ENCODE results near the gene ADAMTS3.
A peak's percentile ranks its signal among the peaks of the same experiment; 100 is the strongest.
"Not testable (repeated sequence)": the region's sequence is repeated elsewhere in the genome, so short reads cannot be mapped to it uniquely, and the experiment has no call there.

The ADAMTS3 gene

DNA sequence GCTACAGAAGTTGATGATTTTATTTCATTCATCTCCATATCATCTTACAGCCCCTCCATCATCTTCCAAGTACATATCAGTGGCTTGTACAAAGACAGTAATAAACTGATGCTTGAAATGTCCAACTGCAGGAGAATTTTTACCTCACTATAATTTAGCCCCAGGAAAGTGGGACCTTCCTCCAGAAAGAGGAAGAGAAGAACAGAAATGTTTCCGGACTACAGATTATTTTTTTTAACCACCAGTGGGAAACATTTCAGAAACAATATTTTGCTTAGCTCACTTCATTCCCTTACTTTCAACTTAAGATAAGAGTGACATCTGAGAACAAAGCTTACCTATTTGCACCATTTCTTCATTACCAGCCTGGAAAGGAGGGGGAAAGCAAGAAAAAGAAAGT lies 2.0 kb downstream of the ADAMTS3 start:
- DNase-seq: no peak
- TF ChIP-seq GATA1 (IDR thresholded peaks at IDR 0.05; ENCODE audit: low read depth, low read length) (no peak), POLR2A (IDR thresholded peaks at IDR 0.05; ENCODE audit: low read length) (no peak)

DNA sequence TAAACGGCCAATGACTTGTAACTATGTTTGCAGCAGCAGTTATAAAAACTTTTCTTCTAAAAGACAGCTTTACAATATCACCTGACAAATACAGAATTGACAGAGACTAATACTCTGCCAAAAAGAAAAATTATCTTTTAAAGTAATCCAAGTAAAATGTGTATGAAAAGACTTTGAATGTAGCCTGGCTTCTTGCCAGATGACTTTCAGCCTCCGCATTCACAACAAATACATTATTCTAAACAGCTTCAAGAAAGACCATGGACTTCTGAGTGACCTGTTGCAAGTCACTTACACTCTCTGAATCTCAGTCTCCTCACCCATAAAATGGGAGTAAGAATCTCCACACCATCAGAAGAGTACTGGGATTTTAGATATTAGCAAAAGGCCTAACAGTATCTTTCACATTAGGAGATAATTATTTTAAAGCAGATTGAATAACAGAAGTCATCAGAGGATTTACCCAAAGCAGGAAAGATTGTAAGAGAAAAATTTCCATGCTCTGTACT lies 2.5 kb downstream of the ADAMTS3 start:
- DNase-seq: no peak
- no peak for TF ChIP-seq GATA1 (IDR thresholded peaks at IDR 0.05; ENCODE audit: low read depth, low read length)
- TF ChIP-seq POLR2A (IDR thresholded peaks at IDR 0.05; ENCODE audit: low read length): no peak

DNA sequence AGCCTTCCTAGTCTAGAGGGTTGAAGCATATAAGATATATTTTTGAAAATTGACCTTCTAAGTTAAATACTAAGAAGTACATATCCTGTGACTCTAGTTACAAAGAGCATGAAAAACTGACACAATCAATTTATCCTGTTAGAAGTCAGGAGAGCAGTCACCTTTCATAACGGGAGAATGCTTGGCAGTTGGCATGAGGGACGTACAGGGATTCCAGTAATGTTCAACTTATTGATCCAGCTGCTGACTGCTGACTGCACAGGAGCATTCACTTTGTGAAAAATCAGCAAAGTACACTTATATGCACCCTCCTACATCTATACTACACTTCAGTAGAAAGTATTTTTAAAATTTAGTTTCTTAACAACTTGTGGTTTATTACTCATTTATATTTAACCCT lies 4.2 kb downstream of the ADAMTS3 start:
- no peak for TF ChIP-seq POLR2A (IDR thresholded peaks at IDR 0.05; ENCODE audit: low read length)
- TF ChIP-seq GATA1 (IDR thresholded peaks at IDR 0.05; ENCODE audit: low read depth, low read length): no peak
- DNase-seq: no peak

DNA sequence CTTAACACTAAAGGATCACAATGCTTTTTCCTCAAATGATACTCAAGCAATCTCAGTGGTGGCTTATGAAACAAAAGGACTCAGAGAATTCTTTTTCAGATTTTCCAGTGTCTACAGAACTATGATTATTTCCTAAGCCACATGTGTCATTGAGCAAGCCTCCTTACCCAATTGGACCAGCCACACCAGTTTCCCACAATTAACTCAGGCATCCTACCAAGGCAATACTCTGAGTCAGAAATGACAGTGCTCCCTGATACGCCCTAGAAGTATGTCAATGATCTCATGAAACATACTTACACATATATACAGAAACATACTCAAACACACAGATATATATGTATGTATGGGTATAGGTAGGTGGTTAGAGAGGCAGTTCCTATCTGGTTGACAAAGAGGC lies 4.8 kb downstream of the ADAMTS3 start:
- peak in 1 of 2 experiments; percentile 32 for DNase-seq
- TF ChIP-seq POLR2A (IDR thresholded peaks at IDR 0.05; ENCODE audit: low read length) (no peak), GATA1 (IDR thresholded peaks at IDR 0.05; ENCODE audit: low read depth, low read length) (no peak)

DNA sequence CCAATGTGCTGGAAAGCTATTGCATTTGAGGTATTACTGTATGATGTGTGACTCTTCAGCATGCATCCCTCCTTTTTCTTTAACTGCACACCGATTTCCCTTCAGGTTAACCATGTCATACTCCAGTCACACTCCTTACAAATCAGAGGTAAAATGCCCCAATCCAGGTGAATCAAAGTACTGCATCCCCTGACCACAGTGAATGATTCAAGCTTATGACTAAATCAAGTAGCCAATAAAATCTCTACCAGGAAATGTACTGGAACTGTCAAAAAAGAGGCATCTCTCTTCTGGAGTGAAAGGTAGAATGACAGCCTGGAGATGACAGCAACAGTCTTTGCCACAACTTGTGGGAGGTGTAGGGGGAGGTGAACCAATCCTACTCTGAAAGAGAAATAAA lies 10.4 kb downstream of the ADAMTS3 start:
- TF ChIP-seq GATA1 (IDR thresholded peaks at IDR 0.05; ENCODE audit: low read depth, low read length): no peak
- TF ChIP-seq POLR2A (IDR thresholded peaks at IDR 0.05; ENCODE audit: low read length): no peak
- DNase-seq: no peak

DNA sequence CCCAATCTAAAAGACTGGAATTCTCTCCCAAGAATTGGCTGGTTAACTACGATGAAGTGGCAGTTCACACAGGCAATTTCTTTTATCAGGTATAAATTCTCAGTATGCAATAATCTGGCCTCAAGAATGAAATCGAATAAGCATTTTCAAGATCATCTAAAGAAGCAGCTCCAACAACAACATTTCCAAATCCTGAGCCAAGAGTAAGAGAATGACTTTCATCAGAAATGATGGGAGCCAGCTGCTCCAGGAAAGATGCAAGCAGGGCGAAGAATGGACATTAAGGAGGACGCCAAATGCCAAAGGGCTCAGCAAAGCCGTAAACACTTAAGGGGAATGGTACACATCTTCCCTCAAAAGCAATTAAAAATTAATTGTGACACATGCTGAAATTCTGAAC lies 12.0 kb downstream of the ADAMTS3 start:
- TF ChIP-seq POLR2A (IDR thresholded peaks at IDR 0.05; ENCODE audit: low read length): no peak
- no peak for TF ChIP-seq GATA1 (IDR thresholded peaks at IDR 0.05; ENCODE audit: low read depth, low read length)
- DNase-seq: no peak

DNA sequence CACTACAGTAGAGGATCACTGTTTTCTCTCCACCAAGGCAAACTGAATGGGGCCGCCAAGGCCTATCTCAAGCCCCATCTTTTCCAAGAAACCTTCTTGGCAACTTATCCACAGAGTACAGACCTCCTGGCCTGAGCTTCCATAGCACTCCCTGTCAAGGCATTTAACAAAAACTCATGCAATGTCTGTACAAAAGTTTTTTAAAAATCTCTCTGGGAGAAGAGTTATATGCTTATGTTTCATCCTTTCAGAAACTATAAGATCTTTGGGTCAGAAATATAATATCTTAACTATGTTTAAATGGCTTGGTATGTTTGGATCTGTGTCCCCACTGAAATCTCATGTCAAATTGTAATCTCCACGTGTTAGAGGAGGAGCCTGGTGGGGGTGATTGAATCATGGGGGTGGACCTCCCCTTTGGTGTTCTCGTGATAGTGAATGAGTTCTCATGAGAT lies 13.6 kb downstream of the ADAMTS3 start:
- TF ChIP-seq POLR2A (IDR thresholded peaks at IDR 0.05; ENCODE audit: low read length) (no peak), GATA1 (IDR thresholded peaks at IDR 0.05; ENCODE audit: low read depth, low read length) (no peak)
- DNase-seq: peak; percentile 48 to 73

DNA sequence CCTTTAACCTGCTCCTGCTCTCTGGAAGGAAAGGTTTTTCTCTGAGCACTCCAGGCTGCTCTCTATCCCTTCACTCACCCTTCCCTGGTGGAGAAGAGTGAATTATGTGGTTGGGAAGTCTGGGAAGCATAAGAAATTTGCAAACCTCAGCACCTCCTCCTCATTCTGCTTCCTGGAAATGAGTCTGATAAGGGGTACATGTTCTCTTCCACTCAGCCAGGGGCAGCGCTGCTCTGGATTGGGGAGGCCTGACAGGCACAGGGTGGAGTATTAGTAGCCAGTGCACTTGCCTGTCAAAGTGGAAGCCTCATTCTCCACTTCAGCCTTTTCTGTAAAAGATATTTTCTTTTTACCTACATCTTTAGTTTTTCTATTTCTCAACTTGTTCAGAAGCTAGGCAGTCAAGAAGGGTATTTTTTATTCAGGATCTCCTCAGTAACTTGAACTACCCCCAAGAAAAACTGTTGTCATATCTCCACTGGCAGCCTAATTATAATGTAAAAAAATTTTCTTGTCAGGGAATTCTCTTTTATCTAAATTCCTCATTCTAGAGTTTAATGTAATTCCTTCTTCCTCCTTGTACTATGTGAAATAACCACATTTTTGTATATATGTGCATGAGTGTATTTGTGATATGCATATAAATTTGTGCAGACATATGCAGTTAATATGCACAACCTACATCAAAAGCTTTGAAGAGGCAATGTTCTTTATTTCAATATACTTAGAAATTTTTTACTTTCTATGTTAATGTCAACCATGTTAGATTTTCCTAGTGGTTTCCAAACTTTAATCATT lies 15.3 kb downstream of the ADAMTS3 start:
- TF ChIP-seq GATA1 (IDR thresholded peaks at IDR 0.05; ENCODE audit: low read depth, low read length) (no peak), POLR2A (IDR thresholded peaks at IDR 0.05; ENCODE audit: low read length) (no peak)

DNA sequence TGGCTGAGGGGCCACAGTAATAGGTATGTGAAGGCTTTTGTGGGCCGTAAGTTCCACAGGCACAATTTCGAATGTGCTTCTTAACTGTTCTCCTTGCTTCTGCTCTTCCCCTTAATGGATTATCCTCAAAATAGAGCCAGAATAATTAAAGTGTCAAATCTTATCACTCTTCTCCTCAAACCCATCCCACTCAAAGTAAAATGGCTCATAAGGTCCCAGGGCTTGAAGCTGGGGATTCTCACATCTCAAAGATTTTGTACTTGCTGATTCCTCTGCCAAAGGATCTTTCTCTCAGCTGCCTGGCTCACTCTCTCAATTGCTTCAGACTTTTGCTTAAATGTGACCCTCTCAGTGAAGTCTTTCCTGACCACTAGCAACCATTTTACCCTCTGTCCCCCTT lies 16.6 kb downstream of the ADAMTS3 start:
- TF ChIP-seq GATA1 (IDR thresholded peaks at IDR 0.05; ENCODE audit: low read depth, low read length) (no peak), POLR2A (IDR thresholded peaks at IDR 0.05; ENCODE audit: low read length) (no peak)
- DNase-seq: no peak

More for the DNA sequence above, 15.3 kb downstream of the ADAMTS3 start:
- peak; percentile 54 to 55 for DNase-seq

DNA sequence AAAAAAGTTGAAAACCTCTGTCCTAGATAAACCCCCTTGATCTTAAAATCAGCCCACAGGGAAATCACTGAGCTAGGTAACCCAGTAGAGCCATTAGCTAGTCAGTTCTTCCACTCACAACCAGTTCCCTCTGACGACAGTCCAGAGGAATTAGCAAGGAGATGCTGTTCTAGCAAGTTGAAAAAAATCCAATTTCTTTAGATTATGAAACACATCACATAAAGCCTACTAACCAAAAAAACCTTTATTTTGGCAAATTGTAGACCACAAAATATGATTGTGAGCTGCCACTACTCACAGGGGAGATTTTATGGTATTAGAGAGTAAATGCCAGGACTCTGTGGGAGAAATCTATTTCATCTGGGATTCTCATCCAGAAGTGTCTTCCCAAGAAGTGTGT lies 22.6 kb downstream of the ADAMTS3 start:
- TF ChIP-seq GATA1 (IDR thresholded peaks at IDR 0.05; ENCODE audit: low read depth, low read length) (no peak), POLR2A (IDR thresholded peaks at IDR 0.05; ENCODE audit: low read length) (no peak)
- no peak for DNase-seq

DNA sequence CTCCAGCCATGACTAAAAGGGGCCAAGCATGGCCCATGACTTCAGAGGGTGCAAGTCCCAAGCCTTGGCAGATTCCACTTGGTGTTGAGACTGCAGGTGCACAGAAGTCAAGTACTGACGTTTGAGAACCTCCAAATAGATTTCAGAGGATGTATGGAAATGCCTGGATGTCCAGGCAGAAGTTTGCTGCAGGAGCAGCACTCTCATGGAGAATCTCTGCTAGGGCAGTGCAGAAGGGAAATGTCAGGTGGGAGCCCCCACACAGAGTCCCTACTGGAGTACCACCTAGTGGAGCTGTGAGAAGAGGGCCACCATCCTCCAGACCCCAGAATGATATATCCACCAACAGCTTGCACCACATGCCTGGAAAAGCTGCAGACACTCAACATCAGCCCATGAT lies 28.3 kb downstream of the ADAMTS3 start:
- DNase-seq: not testable (repeated sequence)

DNA sequence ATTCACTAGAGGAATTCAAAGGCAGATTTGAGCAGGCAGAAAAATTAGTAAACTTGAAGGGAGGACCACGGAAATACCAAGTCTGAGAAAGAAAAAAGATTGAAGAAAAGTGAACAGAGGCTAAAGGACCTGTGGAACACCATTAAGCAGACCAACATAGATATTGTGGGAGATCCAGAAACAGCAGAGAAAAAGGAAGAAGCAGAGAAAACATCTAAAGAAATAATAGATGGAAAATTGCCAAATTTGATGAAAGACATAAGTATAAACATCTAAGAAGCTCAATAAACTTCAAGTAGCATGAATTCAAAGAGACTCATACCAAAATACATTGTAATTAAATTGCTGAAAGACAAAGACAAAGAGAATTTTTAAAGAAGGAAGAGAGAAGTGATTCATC lies 31.0 kb downstream of the ADAMTS3 start:
- no peak for DNase-seq
- TF ChIP-seq POLR2A (IDR thresholded peaks at IDR 0.05; ENCODE audit: low read length): no peak
- no peak for TF ChIP-seq GATA1 (IDR thresholded peaks at IDR 0.05; ENCODE audit: low read depth, low read length)

DNA sequence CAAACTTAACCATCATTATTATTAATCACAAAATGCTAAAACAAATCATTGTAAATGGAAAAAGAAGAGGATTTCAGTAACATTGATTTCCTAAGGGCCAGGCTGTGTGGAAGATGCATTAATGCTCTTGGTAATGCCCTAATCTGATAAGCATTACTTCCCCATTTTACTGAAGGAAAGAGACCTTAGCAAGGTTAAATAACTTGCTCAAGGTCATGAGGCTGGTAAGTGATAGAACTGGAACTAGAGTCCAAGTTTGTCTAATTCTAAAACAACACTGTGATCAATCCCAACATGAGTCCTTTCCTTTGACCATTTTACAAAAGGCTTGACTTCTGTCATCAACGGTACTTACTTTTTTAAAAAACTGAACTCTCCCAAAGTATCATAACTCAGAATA lies 32.6 kb downstream of the ADAMTS3 start:
- no peak for DNase-seq
- TF ChIP-seq GATA1 (IDR thresholded peaks at IDR 0.05; ENCODE audit: low read depth, low read length): no peak
- no peak for TF ChIP-seq POLR2A (IDR thresholded peaks at IDR 0.05; ENCODE audit: low read length)

DNA sequence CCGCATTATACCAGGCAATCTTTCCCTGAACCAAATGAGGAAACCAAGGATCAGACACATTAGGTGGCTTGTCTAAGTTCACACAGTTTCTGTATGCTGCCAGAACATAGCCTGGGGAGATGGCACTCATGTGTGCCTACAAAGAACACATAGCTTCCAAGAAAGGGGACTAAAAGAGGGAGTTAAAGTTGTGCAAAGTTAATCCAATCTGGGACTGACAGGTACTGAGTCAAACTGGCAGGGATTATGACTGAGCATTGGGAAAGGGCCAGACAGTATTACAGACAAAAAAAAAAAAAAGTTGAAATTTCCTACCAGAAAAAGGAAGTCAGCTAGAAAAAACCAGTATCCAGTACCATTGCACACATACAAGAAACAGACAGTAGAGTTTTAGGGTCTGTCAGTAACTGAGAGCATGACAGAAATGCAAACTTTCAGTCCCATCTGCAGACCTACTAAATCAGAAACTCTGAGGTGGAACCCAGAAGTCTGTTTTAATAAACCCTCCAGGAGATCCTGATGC lies 37.2 kb downstream of the ADAMTS3 start:
- no peak for DNase-seq
- TF ChIP-seq GATA1 (IDR thresholded peaks at IDR 0.05; ENCODE audit: low read depth, low read length): no peak
- no peak for TF ChIP-seq POLR2A (IDR thresholded peaks at IDR 0.05; ENCODE audit: low read length)

DNA sequence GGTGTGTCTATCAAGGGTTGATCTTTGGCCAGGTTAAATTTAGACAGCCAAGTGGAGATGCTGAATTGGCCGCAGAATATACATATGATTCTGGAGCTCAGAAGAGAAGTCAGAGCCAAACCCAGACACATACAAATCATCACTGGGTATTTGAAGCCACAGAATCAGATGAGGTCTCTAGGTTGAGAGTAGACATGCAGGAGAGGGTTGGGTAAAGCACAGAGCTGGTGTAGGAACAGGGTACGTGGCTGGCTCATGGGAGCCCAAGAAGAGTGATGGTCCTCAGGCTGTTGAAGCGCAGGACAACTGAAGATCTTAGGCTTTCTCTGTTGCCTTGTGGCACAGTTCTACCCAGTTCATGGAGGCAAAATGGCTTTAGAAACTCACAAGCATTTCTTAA lies 37.7 kb downstream of the ADAMTS3 start:
- TF ChIP-seq POLR2A (IDR thresholded peaks at IDR 0.05; ENCODE audit: low read length) (no peak), GATA1 (IDR thresholded peaks at IDR 0.05; ENCODE audit: low read depth, low read length) (no peak)
- DNase-seq: no peak

All from erythroblast (primary cell).